ENCODE measurements around the gene PTPRD.

DNA sequence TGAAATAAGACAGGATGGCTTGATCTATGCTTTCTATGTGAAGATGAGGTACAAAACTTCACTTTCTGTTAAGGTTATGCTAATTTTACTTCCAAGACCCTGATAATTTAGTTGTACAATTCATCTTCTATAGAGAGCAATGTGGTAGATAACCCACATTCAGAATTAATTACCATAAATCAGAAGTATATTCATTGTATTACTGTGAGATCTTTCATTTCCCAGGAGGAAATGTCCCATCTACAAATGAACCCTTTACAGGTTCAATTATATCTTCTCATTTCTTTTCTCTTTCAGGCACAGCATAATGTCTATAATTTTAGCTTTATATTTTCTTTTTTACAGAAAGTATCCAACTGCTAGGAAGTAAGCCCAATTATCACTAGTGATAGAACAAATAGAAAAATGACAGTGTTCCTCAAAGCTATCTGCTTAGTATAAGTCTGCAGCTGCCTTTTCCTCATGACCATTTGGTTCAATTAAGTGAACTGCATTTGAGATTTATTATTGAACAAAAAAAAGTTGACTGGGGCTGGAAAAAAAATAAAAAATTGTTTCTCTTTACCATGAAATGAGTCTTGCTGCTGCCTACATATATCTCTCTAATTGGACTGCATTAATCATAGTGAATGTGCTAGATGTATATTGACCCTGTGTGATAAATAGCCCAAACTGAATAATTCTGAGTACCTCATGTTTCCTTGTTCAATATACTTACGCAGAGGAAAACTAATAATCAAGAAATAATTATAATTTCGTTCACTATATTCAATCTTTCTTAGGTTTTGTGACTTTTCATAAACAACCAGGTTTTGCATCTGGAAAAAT is 1329.4 kb downstream of the PTPRD start:
- TF ChIP-seq, protein P1, sequence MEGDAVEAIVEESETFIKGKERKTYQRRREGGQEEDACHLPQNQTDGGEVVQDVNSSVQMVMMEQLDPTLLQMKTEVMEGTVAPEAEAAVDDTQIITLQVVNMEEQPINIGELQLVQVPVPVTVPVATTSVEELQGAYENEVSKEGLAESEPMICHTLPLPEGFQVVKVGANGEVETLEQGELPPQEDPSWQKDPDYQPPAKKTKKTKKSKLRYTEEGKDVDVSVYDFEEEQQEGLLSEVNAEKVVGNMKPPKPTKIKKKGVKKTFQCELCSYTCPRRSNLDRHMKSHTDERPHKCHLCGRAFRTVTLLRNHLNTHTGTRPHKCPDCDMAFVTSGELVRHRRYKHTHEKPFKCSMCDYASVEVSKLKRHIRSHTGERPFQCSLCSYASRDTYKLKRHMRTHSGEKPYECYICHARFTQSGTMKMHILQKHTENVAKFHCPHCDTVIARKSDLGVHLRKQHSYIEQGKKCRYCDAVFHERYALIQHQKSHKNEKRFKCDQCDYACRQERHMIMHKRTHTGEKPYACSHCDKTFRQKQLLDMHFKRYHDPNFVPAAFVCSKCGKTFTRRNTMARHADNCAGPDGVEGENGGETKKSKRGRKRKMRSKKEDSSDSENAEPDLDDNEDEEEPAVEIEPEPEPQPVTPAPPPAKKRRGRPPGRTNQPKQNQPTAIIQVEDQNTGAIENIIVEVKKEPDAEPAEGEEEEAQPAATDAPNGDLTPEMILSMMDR (IDR thresholded peaks at IDR 0.05), result no peak
- no peak for TF ChIP-seq POLR2A (IDR thresholded peaks at IDR 0.05)

All from thyroid gland (tissue), 4 donors.